ENCODE data around the gene CEBPA.

- TF ChIP-seq, protein P1, sequence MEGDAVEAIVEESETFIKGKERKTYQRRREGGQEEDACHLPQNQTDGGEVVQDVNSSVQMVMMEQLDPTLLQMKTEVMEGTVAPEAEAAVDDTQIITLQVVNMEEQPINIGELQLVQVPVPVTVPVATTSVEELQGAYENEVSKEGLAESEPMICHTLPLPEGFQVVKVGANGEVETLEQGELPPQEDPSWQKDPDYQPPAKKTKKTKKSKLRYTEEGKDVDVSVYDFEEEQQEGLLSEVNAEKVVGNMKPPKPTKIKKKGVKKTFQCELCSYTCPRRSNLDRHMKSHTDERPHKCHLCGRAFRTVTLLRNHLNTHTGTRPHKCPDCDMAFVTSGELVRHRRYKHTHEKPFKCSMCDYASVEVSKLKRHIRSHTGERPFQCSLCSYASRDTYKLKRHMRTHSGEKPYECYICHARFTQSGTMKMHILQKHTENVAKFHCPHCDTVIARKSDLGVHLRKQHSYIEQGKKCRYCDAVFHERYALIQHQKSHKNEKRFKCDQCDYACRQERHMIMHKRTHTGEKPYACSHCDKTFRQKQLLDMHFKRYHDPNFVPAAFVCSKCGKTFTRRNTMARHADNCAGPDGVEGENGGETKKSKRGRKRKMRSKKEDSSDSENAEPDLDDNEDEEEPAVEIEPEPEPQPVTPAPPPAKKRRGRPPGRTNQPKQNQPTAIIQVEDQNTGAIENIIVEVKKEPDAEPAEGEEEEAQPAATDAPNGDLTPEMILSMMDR (IDR thresholded peaks at IDR 0.05) = no peak
- no peak for TF ChIP-seq POLR2A (IDR thresholded peaks at IDR 0.05)
Measured at GRCh38 chr19:33300894-33301143, 1.5 kb downstream of the CEBPA start.
